GM12874 (cell line): ENCODE measurements around the gene PXMP4.

ENCODE experiments used
- CTCF ChIP-seq: IDR thresholded peaks from 2 replicates; pipeline ENCODE4 v1.5.1; 2011; ENCODE audit warnings: low read depth, mild to moderate bottlenecking, control low read depth, low read length, moderate library complexity; ENCODE audit not compliant: insufficient read depth

PXMP4 gene

GRCh38 chr20:33676121-33676520 lies 44.0 kb downstream of the PXMP4 start:
- TF ChIP-seq CTCF, result no peak

DNA sequence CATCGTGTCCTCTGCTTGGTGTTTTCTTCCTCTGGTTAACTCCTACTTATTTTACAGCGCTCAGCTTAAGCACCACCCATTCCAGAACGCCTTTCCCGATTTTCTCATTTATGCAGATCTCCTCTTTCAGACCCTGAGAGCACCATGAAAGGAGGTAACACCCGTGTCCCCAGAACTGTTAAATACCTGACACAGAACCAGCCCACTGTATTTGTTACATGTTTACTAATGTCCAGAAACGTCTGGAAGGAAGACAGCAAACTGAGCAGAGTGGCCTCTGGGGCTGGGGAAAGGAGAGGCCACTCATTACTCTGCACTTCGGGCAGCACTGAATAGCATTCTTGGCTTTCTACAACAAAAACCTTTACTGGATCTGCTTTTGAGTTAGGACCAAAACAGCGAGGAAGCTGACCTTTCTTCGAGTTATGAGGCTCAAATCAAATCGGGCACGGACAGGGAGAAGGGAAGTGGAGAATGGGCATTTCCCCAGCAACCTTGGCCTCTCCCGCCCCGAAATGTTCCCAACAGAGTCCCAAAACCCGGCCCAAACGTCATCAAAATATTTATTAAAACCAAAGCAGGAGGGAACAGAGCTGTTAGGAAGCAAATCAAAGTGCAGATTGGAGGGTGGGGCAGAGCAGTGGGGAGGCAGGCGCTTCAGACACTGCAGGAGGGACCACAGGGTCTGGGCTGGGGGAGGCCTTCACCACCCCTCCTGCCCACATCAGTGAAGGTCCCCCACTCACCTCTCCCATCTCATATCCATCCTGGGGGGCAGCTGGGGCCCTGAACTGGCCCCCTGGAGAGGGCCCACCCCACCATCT lies 44.8 kb downstream of the PXMP4 start:
- no peak for TF ChIP-seq CTCF

DNA sequence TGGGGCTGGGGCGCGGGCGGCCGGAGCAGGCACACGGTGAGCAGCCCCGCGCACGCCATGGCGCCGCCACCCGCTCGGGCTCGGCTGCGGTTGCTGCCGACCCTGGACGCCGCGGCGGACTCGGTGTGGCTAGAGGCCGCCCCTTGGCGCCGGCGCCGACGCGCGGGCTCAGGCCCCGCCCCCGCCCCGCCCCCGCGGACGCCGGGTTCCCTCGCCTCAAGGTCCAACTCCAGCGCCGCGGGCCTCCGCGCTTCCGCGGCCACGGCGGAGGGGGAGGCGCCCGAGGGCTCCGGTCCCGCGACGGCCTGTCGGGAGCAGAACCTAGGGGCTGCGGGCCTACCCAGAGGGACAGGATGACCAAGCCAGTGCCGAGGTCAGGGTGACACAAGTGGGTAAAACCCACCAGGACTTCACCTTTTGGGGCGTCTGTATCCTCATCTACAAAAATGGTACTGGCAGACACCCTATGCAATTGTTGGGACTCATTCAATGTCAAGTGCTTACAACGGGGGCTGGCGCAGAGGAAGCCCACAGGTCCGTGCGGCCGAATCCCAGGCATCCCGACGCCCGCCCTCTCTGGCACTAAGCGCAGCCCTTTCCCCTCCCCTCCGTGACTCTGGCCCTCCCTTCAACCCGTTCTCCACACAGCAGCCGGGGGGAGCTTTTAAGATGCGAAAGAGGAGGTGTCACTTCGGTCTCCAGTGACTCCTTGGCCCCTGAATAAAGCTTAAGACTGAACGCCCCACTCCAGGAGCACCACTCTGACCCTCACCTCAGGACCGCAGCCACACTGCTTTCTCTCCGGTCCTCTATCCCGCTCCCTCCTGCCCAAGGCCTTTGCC lies 45.6 kb downstream of the PXMP4 start, which contains the start of gene NECAB3:
Gene NECAB3 (minus strand): TSS at position 135 of the 842 bp plus-strand sequence. CDS start 76 bp downstream, at position 59.
- no peak for TF ChIP-seq CTCF

- TF ChIP-seq CTCF, result no peak
Observed at GRCh38 chr20:33673410-33674293, 46.5 kb downstream of the PXMP4 start.

GRCh38 chr20:33673114-33673409 lies 47.0 kb downstream of the PXMP4 start:
- TF ChIP-seq CTCF, result no peak

DNA sequence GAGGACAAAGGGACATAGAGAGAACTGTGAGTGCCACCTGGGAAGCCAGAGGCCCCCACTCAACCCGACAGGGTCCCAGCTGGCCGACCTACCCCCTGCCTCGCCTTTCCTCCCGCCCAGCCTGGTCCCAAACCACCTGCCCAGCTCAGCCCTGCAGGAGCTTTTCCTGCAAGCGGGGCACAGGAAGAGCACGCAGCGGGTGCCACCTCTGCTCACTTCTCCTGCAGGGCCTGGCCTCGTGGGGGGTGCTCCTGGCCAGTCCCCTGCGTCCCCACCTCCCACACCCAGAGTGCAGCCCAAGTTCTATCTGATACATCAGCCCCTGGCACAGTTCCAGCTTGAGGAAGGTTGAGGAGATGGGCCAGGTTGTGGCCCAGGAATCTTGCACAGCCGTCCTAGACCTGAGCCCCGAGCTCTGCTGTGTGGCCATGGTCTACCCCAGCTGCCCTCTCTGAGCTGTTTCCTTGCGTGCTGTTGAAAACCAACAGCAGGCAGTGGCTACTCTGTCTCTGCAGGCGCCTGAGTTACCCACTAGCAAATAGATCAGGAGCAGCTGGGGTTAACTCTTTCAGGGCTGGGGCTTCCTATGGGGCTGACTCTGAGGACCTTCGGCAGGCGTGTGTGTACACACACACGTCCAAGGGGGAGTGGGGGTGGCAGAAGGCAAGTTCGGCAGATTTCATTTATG lies 47.5 kb downstream of the PXMP4 start:
- no peak for TF ChIP-seq CTCF
